ENCODE measurements around the gene SPOCK2. TPM values are rescaled to one million over a fixed set of nuclear protein-coding genes. Genes with fewer than 3 reads are reported as not detected.
A peak's percentile ranks its signal among the peaks of the same experiment; 100 is the strongest.

Gene SPOCK2
- total and polyA plus RNA-seq, 4 donors: 79.7 to 312 (median 241) TPM

GRCh38 chr10:72075376-72076115 lies 12.8 kb downstream of the SPOCK2 start:
- Histone ChIP-seq H3K4me1 (ENCODE audit: control insufficient read depth, insufficient read depth, low read length) (peaks cover 62% of the 10 kb centered on the region), H3K36me3 (ENCODE audit: control insufficient read depth, insufficient read depth, low read length) (peaks cover 58% of the 10 kb centered on the region), H3K27ac (ENCODE audit: low read depth, low read length) (no peak overlapping the region), H3K9me3 (ENCODE audit: control insufficient read depth, insufficient read depth, low read length) (no peaks in the 10 kb centered on the region), H3K27me3 (ENCODE audit: control insufficient read depth, insufficient read depth, low read length) (no peaks in the 10 kb centered on the region), H3K4me3 (ENCODE audit: low read depth, low read length) (no peak overlapping the region)
- WGBS (ENCODE audit: insufficient coverage): 75% methylated on average over 9 of the region's 12 CpGs
- DNase-seq (ENCODE audit: low read depth in 4 of 6, low spot score in 6 of 6): no peak

- Histone ChIP-seq H3K4me3 (ENCODE audit: low read depth, low read length) (no peak overlapping the region), H3K36me3 (ENCODE audit: control insufficient read depth, insufficient read depth, low read length) (peaks cover 66% of the 10 kb centered on the region), H3K9me3 (ENCODE audit: control insufficient read depth, insufficient read depth, low read length) (no peaks in the 10 kb centered on the region), H3K4me1 (ENCODE audit: control insufficient read depth, insufficient read depth, low read length) (peaks cover 62% of the 10 kb centered on the region), H3K27ac (ENCODE audit: low read depth, low read length) (no peak overlapping the region), H3K27me3 (ENCODE audit: control insufficient read depth, insufficient read depth, low read length) (no peaks in the 10 kb centered on the region)
- DNase-seq (ENCODE audit: low read depth in 4 of 6, low spot score in 6 of 6): peak in 1 of 6 donors; percentile 29
- WGBS (ENCODE audit: insufficient coverage): 56% methylated on average over 10 of the region's 18 CpGs
Measured at GRCh38 chr10:72074574-72075375, 13.6 kb downstream of the SPOCK2 start.

- Histone ChIP-seq H3K27me3 (ENCODE audit: control insufficient read depth, insufficient read depth, low read length) (no peaks in the 10 kb centered on the region), H3K36me3 (ENCODE audit: control insufficient read depth, insufficient read depth, low read length) (peaks cover 73% of the 10 kb centered on the region), H3K27ac (ENCODE audit: low read depth, low read length) (no peak overlapping the region), H3K9me3 (ENCODE audit: control insufficient read depth, insufficient read depth, low read length) (no peaks in the 10 kb centered on the region), H3K4me1 (ENCODE audit: control insufficient read depth, insufficient read depth, low read length) (peaks cover 57% of the 10 kb centered on the region), H3K4me3 (ENCODE audit: low read depth, low read length) (no peak overlapping the region)
- DNase-seq (ENCODE audit: low read depth in 4 of 6, low spot score in 6 of 6): peak in 1 of 6 donors; percentile 39
- 67% methylated on average over 14 of the region's 14 CpGs for WGBS (ENCODE audit: insufficient coverage)
Measured at GRCh38 chr10:72073708-72074573, 14.4 kb downstream of the SPOCK2 start.

GRCh38 chr10:72072639-72073038 lies 15.7 kb downstream of the SPOCK2 start:
- no peaks in the 10 kb centered on the region for H3K27me3 ChIP-seq (ENCODE audit: control insufficient read depth, insufficient read depth, low read length)
- no peak for DNase-seq (ENCODE audit: low read depth in 4 of 6, low spot score in 6 of 6)
- H3K4me3 ChIP-seq (ENCODE audit: low read depth, low read length): no peak overlapping the region
- H3K4me1 ChIP-seq (ENCODE audit: control insufficient read depth, insufficient read depth, low read length): peaks cover 53% of the 10 kb centered on the region
- no peak overlapping the region for H3K27ac ChIP-seq (ENCODE audit: low read depth, low read length)
- H3K36me3 ChIP-seq (ENCODE audit: control insufficient read depth, insufficient read depth, low read length): peaks cover 84% of the 10 kb centered on the region
- no peaks in the 10 kb centered on the region for H3K9me3 ChIP-seq (ENCODE audit: control insufficient read depth, insufficient read depth, low read length)
- 88% methylated on average over 2 of the region's 5 CpGs for WGBS (ENCODE audit: insufficient coverage)

- no peak for DNase-seq (ENCODE audit: low read depth in 4 of 6, low spot score in 6 of 6)
- H3K36me3 ChIP-seq (ENCODE audit: control insufficient read depth, insufficient read depth, low read length): peaks cover 87% of the 10 kb centered on the region
- H3K9me3 ChIP-seq (ENCODE audit: control insufficient read depth, insufficient read depth, low read length): no peaks in the 10 kb centered on the region
- H3K27ac ChIP-seq (ENCODE audit: low read depth, low read length): no peak overlapping the region
- no peak overlapping the region for H3K4me3 ChIP-seq (ENCODE audit: low read depth, low read length)
- H3K4me1 ChIP-seq (ENCODE audit: control insufficient read depth, insufficient read depth, low read length): peaks cover 57% of the 10 kb centered on the region
- WGBS (ENCODE audit: insufficient coverage): 100% methylated on average over 3 of the region's 5 CpGs
- H3K27me3 ChIP-seq (ENCODE audit: control insufficient read depth, insufficient read depth, low read length): no peaks in the 10 kb centered on the region
Measured at GRCh38 chr10:72072046-72072445, 16.3 kb downstream of the SPOCK2 start.

- 45% methylated on average over 7 of the region's 7 CpGs for WGBS (ENCODE audit: insufficient coverage)
- H3K4me1 ChIP-seq (ENCODE audit: control insufficient read depth, insufficient read depth, low read length): peaks cover 44% of the 10 kb centered on the region
- peaks cover 97% of the 10 kb centered on the region for H3K36me3 ChIP-seq (ENCODE audit: control insufficient read depth, insufficient read depth, low read length)
- DNase-seq (ENCODE audit: low read depth in 4 of 6, low spot score in 6 of 6): peak in 2 of 6 donors; percentile 37 to 65
- H3K9me3 ChIP-seq (ENCODE audit: control insufficient read depth, insufficient read depth, low read length): no peaks in the 10 kb centered on the region
- H3K4me3 ChIP-seq (ENCODE audit: low read depth, low read length): no peak overlapping the region
- no peak overlapping the region for H3K27ac ChIP-seq (ENCODE audit: low read depth, low read length)
- H3K27me3 ChIP-seq (ENCODE audit: control insufficient read depth, insufficient read depth, low read length): no peaks in the 10 kb centered on the region
Measured at GRCh38 chr10:72069751-72070526, 18.4 kb downstream of the SPOCK2 start.

GRCh38 chr10:72068901-72069446 lies 19.4 kb downstream of the SPOCK2 start:
- peaks cover 35% of the 10 kb centered on the region for H3K4me1 ChIP-seq (ENCODE audit: control insufficient read depth, insufficient read depth, low read length)
- H3K9me3 ChIP-seq (ENCODE audit: control insufficient read depth, insufficient read depth, low read length): no peaks in the 10 kb centered on the region
- H3K27ac ChIP-seq (ENCODE audit: low read depth, low read length): no peak overlapping the region
- H3K36me3 ChIP-seq (ENCODE audit: control insufficient read depth, insufficient read depth, low read length): peaks cover 96% of the 10 kb centered on the region
- no peak overlapping the region for H3K4me3 ChIP-seq (ENCODE audit: low read depth, low read length)
- DNase-seq (ENCODE audit: low read depth in 4 of 6, low spot score in 6 of 6): peak in 1 of 6 donors; percentile 63
- WGBS (ENCODE audit: insufficient coverage): 70% methylated on average over 9 of the region's 12 CpGs
- H3K27me3 ChIP-seq (ENCODE audit: control insufficient read depth, insufficient read depth, low read length): no peaks in the 10 kb centered on the region

GRCh38 chr10:72068126-72068765 lies 20.1 kb downstream of the SPOCK2 start:
- H3K4me3 ChIP-seq (ENCODE audit: low read depth, low read length): no peak overlapping the region
- H3K27ac ChIP-seq (ENCODE audit: low read depth, low read length): no peak overlapping the region
- H3K4me1 ChIP-seq (ENCODE audit: control insufficient read depth, insufficient read depth, low read length): peaks cover 30% of the 10 kb centered on the region
- H3K36me3 ChIP-seq (ENCODE audit: control insufficient read depth, insufficient read depth, low read length): peaks cover 96% of the 10 kb centered on the region
- no peaks in the 10 kb centered on the region for H3K9me3 ChIP-seq (ENCODE audit: control insufficient read depth, insufficient read depth, low read length)
- no peak for DNase-seq (ENCODE audit: low read depth in 4 of 6, low spot score in 6 of 6)
- no peaks in the 10 kb centered on the region for H3K27me3 ChIP-seq (ENCODE audit: control insufficient read depth, insufficient read depth, low read length)
- 97% methylated on average over 9 of the region's 11 CpGs for whole genome bisulfite sequencing (ENCODE audit: insufficient coverage)

Measured in spinal cord (tissue), 10 donors.